H1 (cell line): Measurements from ENCODE around the gene GATAD2B. TPM values are rescaled to one million over a fixed set of nuclear protein-coding genes. Genes with fewer than 3 reads are reported as not detected.

Source experiments
- ASH2L ChIP-seq: fragments of 200-600, 300-600 bp; sonication (generic); IDR thresholded peaks from one replicate; pipeline ENCODE4 v1.7.1; 2017; ENCODE audit warnings: low read length
- BACH1 ChIP-seq: IDR thresholded peaks from 2 replicates; pipeline ENCODE4 v1.6.1; 2012; ENCODE audit warnings: low read length, improper control_type of control experiment
- BCL11A ChIP-seq, 2 experiments: IDR thresholded peaks; one replicate each; pipeline ENCODE4 v1.6.1; 2011; ENCODE audit warnings: low read depth in 2 of 2, low read length in 2 of 2, mild to moderate bottlenecking in 2 of 2
- CBX5 ChIP-seq: fragments of 300-800, 300-1000 bp; sonication (generic); IDR thresholded peaks from 2 replicates; pipeline ENCODE4 v1.7.1; 2016; ENCODE audit warnings: antibody characterized with exemption, low read length, low read depth
- CBX8 ChIP-seq: fragments of 300-800, 300-1000 bp; sonication (generic); IDR thresholded peaks from 2 replicates; pipeline ENCODE4 v1.7.1; 2016; ENCODE audit warnings: low read depth, low read length, borderline replicate concordance
- CHD2 ChIP-seq: IDR thresholded peaks from 2 replicates; pipeline ENCODE4 v1.6.1; 2012; ENCODE audit warnings: low read length, improper control_type of control experiment
- CREB1 ChIP-seq: IDR thresholded peaks from 2 replicates; pipeline ENCODE4 v1.6.1; 2012; ENCODE audit warnings: inconsistent platforms
- FOSL1 ChIP-seq: IDR thresholded peaks from 2 replicates; pipeline ENCODE4 v1.6.1; 2011; ENCODE audit warnings: mild to moderate bottlenecking, low read depth, low read length, moderate library complexity; ENCODE audit not compliant: insufficient read depth
- GABPA ChIP-seq: IDR thresholded peaks from 2 replicates; pipeline ENCODE4 v1.6.1; 2011; ENCODE audit warnings: mild to moderate bottlenecking, low read length, moderate library complexity, borderline replicate concordance; ENCODE audit not compliant: insufficient read depth
- KDM4A ChIP-seq: IDR thresholded peaks from one replicate; pipeline ENCODE4 v1.7.1; 2012; ENCODE audit warnings: low read depth, mild to moderate bottlenecking, moderate library complexity, low read length, inconsistent platforms; ENCODE audit not compliant: severe bottlenecking
- MAFK ChIP-seq: IDR thresholded peaks from 2 replicates; pipeline ENCODE4 v1.6.1; 2012; ENCODE audit warnings: low read depth, mild to moderate bottlenecking, improper control_type of control experiment, low read length
- PHF8 ChIP-seq: fragments of 200-600 bp; sonication (generic); conservative IDR thresholded peaks from 2 replicates; pipeline ENCODE4 v1.7.1; 2012; ENCODE audit warnings: low read depth, mild to moderate bottlenecking, inconsistent platforms, low read length, moderate library complexity
- POLR2AphosphoS5 ChIP-seq: IDR thresholded peaks from 2 replicates; pipeline ENCODE4 v1.6.1; 2011; ENCODE audit warnings: low read depth, low read length
- RAD21 ChIP-seq, 2 experiments: IDR thresholded peaks in 1 of 2; conservative IDR thresholded peaks in 1 of 2; 2 replicates each; pipeline ENCODE4 v1.6.1; 2011; ENCODE audit warnings: low read depth in 2 of 2, low read length in 2 of 2, improper control_type of control experiment in 1 of 2, inconsistent platforms in 1 of 2, mild to moderate bottlenecking in 1 of 2, moderate library complexity in 1 of 2
- RBBP5 ChIP-seq: IDR thresholded peaks from 2 replicates; pipeline ENCODE4 v1.7.1; 2012; ENCODE audit warnings: low read depth, mild to moderate bottlenecking, inconsistent platforms, low read length, moderate library complexity, borderline replicate concordance
- RFX5 ChIP-seq: IDR thresholded peaks from 2 replicates; pipeline ENCODE4 v1.6.1; 2011; ENCODE audit warnings: low read depth, low read length, improper control_type of control experiment, borderline replicate concordance
- SP1 ChIP-seq: IDR thresholded peaks from 2 replicates; pipeline ENCODE4 v1.6.1; 2011; ENCODE audit warnings: low read depth, low read length
- SRF ChIP-seq: IDR thresholded peaks from 2 replicates; pipeline ENCODE4 v1.6.1; 2011; ENCODE audit warnings: mild to moderate bottlenecking, low read depth, low read length, moderate library complexity
- SUZ12 ChIP-seq: fragments of 200-600 bp; sonication (generic); IDR thresholded peaks from 2 replicates; pipeline ENCODE4 v1.6.1; 2012; ENCODE audit warnings: mild to moderate bottlenecking, inconsistent platforms, low read length, moderate library complexity, mixed read lengths
- TAF7 ChIP-seq: optimal IDR thresholded peaks from 2 replicates; pipeline ENCODE3; 2011; ENCODE audit warnings: low read depth, mild to moderate bottlenecking, inconsistent platforms, low read length, moderate library complexity, borderline replicate concordance
- TBP ChIP-seq: IDR thresholded peaks from 2 replicates; pipeline ENCODE4 v1.6.1; 2011; ENCODE audit warnings: low read depth, low read length, improper control_type of control experiment
- YY1 ChIP-seq: IDR thresholded peaks from 2 replicates; pipeline ENCODE4 v1.6.1; 2011; ENCODE audit warnings: low read depth, mild to moderate bottlenecking, low read length
- ZNF274 ChIP-seq: IDR thresholded peaks from 2 replicates; pipeline ENCODE4 v1.7.0; 2012; ENCODE audit warnings: low read length, borderline replicate concordance; ENCODE audit errors: extremely low read depth
- polyA plus RNA-seq, 7 experiments: library from polyadenylated mRNA; depleted of rRNA in 3 of 7; stranded (reverse) in 5 of 7; unstranded in 2 of 7; fragments of >200 nt in 5 of 7; fragments of 200-250 nt in 2 of 7; gene quantifications; 1 replicate in 5 of 7; 2 replicates in 1 of 7; 4 replicates in 1 of 7; pipeline versions ENCODE4 v1.2.1 to v1.2.3, GENCODE V29; 2011 to 2013; ENCODE audit warnings: missing spikeins in 2 of 7, mixed read lengths in 2 of 7
- total RNA-seq: library from RNA; stranded (reverse); fragmentation: NEBNext Ultra II Directional; extraction: Animal tissue kit (Norgen Biotek cat#: 25700); gene quantifications from 2 replicates; pipeline ENCODE4 v1.2.1, GENCODE V29; 2021
- TF ChIP-seq, protein P1 (sequence below): IDR thresholded peaks from 2 replicates; pipeline ENCODE4 v1.6.1; 2012; ENCODE audit warnings: low read length, inconsistent platforms
- TF ChIP-seq, protein P2 (sequence below): IDR thresholded peaks from 2 replicates; pipeline ENCODE4 v1.6.1; 2012; ENCODE audit warnings: inconsistent platforms

Gene GATAD2B
- total and polyA plus RNA-seq, 2 of the 8 experiments (the other 6 are each of a cell fraction or from before 2014, with no cell fraction given) = 8.4 to 39.1 TPM

DNA sequence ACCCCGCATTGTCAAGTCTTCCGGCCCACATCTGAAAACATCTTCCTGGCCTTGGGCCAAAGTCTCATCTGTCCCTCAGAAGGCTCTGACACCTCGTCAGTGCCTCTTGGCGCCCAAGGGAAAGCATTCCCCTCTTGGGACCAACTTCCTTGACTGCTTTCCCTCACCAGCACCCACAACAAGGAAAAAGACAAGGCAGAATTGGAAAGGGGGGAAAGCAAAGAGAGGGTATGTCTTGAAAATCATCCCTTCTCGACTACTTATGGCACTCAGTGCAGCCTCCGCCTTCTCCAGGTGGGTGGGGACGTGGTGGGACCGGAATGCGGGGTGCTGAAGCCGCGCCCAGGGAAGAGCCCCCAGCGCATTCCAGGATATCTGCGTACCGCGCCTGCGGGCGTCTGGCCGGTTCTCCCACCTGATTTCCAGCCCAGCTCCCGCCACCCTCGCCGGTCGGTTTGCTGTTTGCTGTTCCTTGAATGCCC, 41.1 kb upstream of the GATAD2B start (continued):
- TF ChIP-seq ASH2L (no peak), TAF7 (no peak), MAFK (no peak), FOSL1 (no peak), CHD2 (no peak), PHF8 (no peak; the same call in 1 of the 2 replicates), BCL11A (IDR thresholded peaks at IDR 0.05; ENCODE audit: low read depth in 2 of 2, low read length in 2 of 2) (no peak), CREB1 (no peak), CBX5 (no peak), SRF (no peak), ZNF274 (no peak), YY1 (no peak), CBX8 (no peak), POLR2AphosphoS5 (peak; percentile 80), SP1 (no peak; the same call in 1 of the 2 replicates), KDM4A (peak; percentile 42), RBBP5 (peak; percentile 56; the same call in 1 of the 2 replicates), SUZ12 (no peak), GABPA (no peak), TBP (no peak), BACH1 (no peak), RFX5 (no peak), RAD21 (IDR thresholded peaks at IDR 0.05 in 1 of 2, conservative IDR thresholded peaks at IDR 0.05 in 1 of 2; ENCODE audit: low read depth in 2 of 2, low read length in 2 of 2) (no peak)
- TF ChIP-seq, protein P1, sequence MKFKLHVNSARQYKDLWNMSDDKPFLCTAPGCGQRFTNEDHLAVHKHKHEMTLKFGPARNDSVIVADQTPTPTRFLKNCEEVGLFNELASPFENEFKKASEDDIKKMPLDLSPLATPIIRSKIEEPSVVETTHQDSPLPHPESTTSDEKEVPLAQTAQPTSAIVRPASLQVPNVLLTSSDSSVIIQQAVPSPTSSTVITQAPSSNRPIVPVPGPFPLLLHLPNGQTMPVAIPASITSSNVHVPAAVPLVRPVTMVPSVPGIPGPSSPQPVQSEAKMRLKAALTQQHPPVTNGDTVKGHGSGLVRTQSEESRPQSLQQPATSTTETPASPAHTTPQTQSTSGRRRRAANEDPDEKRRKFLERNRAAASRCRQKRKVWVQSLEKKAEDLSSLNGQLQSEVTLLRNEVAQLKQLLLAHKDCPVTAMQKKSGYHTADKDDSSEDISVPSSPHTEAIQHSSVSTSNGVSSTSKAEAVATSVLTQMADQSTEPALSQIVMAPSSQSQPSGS = no peak
- TF ChIP-seq, protein P2, sequence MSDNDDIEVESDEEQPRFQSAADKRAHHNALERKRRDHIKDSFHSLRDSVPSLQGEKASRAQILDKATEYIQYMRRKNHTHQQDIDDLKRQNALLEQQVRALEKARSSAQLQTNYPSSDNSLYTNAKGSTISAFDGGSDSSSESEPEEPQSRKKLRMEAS = 0 out of 2 replicates have a peak, but pooled peaks have one; percentile 43
